ENCODE results near the gene PLPPR1. TPM values are rescaled to one million over a fixed set of nuclear protein-coding genes. Genes with fewer than 3 reads are reported as not detected.

Gene PLPPR1
- total RNA-seq, 3 donors from 2014 or later = 0.31 to 1.9 (median 0.38) TPM

DNA sequence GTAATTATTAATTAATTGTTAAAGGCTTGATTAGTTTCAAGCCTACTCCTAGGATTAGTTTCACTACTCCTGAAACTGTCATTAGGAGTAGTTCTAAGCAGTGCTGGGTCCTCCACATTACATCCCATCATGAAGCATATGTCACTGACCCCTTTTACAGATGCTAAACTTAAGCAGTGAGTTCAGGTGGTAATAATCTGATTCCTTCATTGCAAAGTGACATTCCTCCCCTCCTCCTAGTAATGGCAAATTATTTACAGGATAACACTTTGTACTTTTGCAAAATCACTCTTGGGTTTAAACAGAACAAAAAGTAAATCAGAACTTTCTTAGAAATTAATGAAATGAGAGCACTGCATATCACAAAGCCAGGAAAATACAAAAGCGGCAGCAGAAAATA lies 303.8 kb downstream of the PLPPR1 start:
- DNase-seq (no peak), ATAC-seq (no peak)
- H3K36me3 ChIP-seq (ENCODE audit: low read depth) = no peaks in the 10 kb centered on the region
- intact Hi-C loops (cut with DNase I, micrococcal nuclease) = no loop called here
- no peak overlapping the region for H3K4me3 ChIP-seq
- TF ChIP-seq, protein P1, sequence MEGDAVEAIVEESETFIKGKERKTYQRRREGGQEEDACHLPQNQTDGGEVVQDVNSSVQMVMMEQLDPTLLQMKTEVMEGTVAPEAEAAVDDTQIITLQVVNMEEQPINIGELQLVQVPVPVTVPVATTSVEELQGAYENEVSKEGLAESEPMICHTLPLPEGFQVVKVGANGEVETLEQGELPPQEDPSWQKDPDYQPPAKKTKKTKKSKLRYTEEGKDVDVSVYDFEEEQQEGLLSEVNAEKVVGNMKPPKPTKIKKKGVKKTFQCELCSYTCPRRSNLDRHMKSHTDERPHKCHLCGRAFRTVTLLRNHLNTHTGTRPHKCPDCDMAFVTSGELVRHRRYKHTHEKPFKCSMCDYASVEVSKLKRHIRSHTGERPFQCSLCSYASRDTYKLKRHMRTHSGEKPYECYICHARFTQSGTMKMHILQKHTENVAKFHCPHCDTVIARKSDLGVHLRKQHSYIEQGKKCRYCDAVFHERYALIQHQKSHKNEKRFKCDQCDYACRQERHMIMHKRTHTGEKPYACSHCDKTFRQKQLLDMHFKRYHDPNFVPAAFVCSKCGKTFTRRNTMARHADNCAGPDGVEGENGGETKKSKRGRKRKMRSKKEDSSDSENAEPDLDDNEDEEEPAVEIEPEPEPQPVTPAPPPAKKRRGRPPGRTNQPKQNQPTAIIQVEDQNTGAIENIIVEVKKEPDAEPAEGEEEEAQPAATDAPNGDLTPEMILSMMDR (IDR thresholded peaks at IDR 0.05) = no peak
- H3K4me1 ChIP-seq (ENCODE audit: low read depth) = no peaks in the 10 kb centered on the region
- H3K9me3 ChIP-seq = peaks cover 6% of the 10 kb centered on the region

GRCh38 chr9:101333490-101333889 lies 305.0 kb downstream of the PLPPR1 start:
- no peak for DNase-seq
- Histone ChIP-seq H3K9me3 (no peaks in the 10 kb centered on the region), H3K4me1 (ENCODE audit: low read depth) (no peaks in the 10 kb centered on the region), H3K36me3 (ENCODE audit: low read depth) (no peaks in the 10 kb centered on the region), H3K4me3 (no peak overlapping the region)
- intact Hi-C loops (cut with DNase I, micrococcal nuclease) = no loop called here
- ATAC-seq = no peak
- TF ChIP-seq, protein P1 (IDR thresholded peaks at IDR 0.05) = no peak

DNA sequence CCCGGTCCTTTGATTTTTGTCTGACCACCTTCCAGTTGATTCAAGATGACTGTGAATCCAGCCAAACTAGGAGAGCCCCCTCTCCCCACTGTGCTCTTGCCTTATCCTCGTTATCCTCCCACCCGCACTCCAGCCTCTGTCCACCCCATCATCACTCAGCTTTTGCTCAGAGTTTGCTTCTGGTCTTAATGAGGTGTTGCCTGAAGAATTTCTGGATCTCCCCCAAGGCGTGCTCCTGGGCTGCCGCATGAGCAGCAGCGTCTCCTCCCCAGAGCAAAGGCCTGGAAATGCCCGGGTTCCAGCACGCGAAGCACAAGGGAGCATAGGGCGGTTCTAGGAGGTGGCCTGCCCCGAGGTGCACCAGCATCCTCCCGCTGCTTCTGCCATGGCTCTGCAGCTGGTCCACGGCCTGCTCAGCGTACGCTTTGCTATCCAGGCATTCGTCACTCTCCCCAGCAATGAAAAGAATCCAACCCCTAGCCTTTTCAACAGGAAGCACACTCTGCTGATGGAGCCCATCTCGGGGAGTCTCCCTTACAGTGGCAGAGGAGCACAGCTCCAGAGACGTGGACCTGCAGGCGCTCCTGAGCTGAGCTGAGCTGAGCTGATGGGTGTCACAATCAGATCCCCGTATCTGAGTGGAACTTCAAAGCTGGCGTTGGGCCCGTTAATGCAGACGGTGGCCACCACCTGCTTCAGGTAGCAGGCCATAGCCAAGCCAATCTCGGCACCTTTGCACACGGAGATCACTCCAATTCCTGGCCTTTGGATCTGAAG lies 305.6 kb downstream of the PLPPR1 start:
- Histone ChIP-seq H3K4me3 (no peak overlapping the region), H3K36me3 (ENCODE audit: low read depth) (no peaks in the 10 kb centered on the region), H3K9me3 (no peaks in the 10 kb centered on the region), H3K4me1 (ENCODE audit: low read depth) (no peaks in the 10 kb centered on the region)
- intact Hi-C loops (cut with DNase I, micrococcal nuclease) = no loop called here
- no peak for DNase-seq
- TF ChIP-seq, protein P1 (IDR thresholded peaks at IDR 0.05) = no peak
- ATAC-seq = no peak

DNA sequence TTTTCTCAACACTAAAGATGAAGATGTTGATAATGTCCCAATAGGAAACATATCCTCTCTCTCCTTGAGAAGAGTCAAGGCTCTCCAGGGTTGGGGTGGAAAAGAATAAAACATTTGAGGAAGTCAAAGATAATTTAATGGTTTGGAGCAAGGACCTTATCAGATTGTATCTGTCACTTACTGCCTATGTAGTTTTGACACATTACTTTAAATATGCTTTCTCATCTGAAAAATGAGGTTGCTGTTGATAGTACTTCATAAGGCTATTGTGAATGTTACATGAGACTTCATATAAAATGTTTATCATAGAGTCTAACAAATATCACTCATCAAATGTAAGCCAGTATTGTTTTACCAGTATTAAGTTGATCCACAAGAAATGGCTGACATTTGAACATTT lies 307.6 kb downstream of the PLPPR1 start:
- intact Hi-C loops (cut with DNase I, micrococcal nuclease) = no loop called here
- no peak for ATAC-seq

DNA sequence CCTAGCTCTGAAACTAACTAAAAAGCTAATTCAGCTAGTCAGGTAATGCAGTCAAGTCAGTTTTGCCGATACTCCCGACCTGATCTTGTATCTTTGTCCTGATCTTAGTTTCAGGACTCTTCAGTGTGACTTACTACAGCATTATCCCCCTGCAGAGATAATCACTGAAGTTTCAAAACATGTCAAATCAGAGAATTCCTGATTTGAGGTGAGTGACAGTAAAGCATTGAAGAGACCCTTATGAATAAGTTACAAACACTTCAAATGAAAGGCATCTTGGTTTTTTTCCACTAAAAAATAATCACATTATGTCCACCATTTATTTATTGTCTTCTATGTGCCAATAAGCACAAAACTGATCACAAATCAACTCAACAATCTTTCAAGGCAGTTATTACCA lies 308.7 kb downstream of the PLPPR1 start:
- no peak for ATAC-seq
- no peaks in the 10 kb centered on the region for H3K9me3 ChIP-seq
- intact Hi-C loops (cut with DNase I, micrococcal nuclease) = no loop called here
- TF ChIP-seq, protein P1 (IDR thresholded peaks at IDR 0.05) = no peak
- H3K4me1 ChIP-seq (ENCODE audit: low read depth) = no peaks in the 10 kb centered on the region
- H3K4me3 ChIP-seq = no peak overlapping the region
- DNase-seq = no peak
- H3K36me3 ChIP-seq (ENCODE audit: low read depth) = no peaks in the 10 kb centered on the region

More for the DNA sequence above, 307.6 kb downstream of the PLPPR1 start:
- H3K4me3 ChIP-seq = no peak overlapping the region
- TF ChIP-seq, protein P1 (IDR thresholded peaks at IDR 0.05) = no peak
- H3K9me3 ChIP-seq = no peaks in the 10 kb centered on the region
- no peaks in the 10 kb centered on the region for H3K36me3 ChIP-seq (ENCODE audit: low read depth)
- H3K4me1 ChIP-seq (ENCODE audit: low read depth) = no peaks in the 10 kb centered on the region
- DNase-seq = no peak
